Hepatocyte (in vitro differentiated cells): Measurements from ENCODE around the gene GHDC.

ENCODE experiments used
- EZH2 ChIP-seq: fragments of 200-600 bp; sonication (generic); IDR thresholded peaks from 2 replicates; pipeline ENCODE4 v1.6.1; 2016; ENCODE audit warnings: antibody characterized with exemption, mild to moderate bottlenecking, borderline replicate concordance
- EZH2phosphoT487 ChIP-seq: fragments of 200-600 bp; sonication (generic); IDR thresholded peaks from one replicate; pipeline ENCODE4 v1.6.1; 2018; ENCODE audit warnings: antibody characterized with exemption, mild to moderate bottlenecking, low read depth, moderate library complexity; ENCODE audit not compliant: unreplicated experiment, severe bottlenecking
- TF ChIP-seq, protein P1 (sequence below): fragments of 200-600 bp; sonication (generic); IDR thresholded peaks from 2 replicates; pipeline ENCODE4 v1.5.1; 2016; ENCODE audit warnings: antibody characterized with exemption, mild to moderate bottlenecking; ENCODE audit not compliant: poor library complexity

DNA sequence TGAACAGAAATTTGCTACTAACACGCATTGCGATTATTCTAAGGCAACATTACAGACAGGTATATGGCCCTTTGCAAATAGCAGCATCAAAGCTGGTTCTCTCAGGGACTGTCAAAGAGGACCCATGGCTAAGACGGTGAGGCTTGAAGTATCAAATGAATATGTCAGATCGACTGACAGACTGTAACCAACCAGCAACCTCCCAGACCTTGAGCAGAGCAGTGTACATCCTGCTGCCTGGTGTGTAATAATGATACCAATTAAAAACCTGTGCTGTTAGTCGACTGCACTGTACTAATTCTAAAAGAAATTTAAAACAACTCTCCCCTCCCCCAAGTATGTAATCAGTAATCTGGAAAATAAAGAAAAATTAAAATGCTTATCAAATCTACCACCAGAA is 35.9 kb upstream of the GHDC start:
- TF ChIP-seq, protein P1, sequence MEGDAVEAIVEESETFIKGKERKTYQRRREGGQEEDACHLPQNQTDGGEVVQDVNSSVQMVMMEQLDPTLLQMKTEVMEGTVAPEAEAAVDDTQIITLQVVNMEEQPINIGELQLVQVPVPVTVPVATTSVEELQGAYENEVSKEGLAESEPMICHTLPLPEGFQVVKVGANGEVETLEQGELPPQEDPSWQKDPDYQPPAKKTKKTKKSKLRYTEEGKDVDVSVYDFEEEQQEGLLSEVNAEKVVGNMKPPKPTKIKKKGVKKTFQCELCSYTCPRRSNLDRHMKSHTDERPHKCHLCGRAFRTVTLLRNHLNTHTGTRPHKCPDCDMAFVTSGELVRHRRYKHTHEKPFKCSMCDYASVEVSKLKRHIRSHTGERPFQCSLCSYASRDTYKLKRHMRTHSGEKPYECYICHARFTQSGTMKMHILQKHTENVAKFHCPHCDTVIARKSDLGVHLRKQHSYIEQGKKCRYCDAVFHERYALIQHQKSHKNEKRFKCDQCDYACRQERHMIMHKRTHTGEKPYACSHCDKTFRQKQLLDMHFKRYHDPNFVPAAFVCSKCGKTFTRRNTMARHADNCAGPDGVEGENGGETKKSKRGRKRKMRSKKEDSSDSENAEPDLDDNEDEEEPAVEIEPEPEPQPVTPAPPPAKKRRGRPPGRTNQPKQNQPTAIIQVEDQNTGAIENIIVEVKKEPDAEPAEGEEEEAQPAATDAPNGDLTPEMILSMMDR: no peak
- TF ChIP-seq EZH2phosphoT487: no peak
- no peak for TF ChIP-seq EZH2
